DOHH2 (cell line): ENCODE data around the gene SFI1.
"Not testable (repeated sequence)": the region's sequence is repeated elsewhere in the genome, so short reads cannot be mapped to it uniquely, and the experiment has no call there.

Experiments used
- H3F3A ChIP-seq: fragments of 200-600 bp; sonication (generic), shearing (Covaris generic); 2 replicates; pipeline ENCODE4 v1.6.0; 2016; ENCODE audit warnings: antibody characterized with exemption, mild to moderate bottlenecking; ENCODE audit not compliant: control insufficient read depth, insufficient read depth
- H3K27ac ChIP-seq: fragments of 200-600 bp; sonication (generic); 2 replicates; pipeline ENCODE4 v1.5.1; 2014; ENCODE audit warnings: low read depth, mild to moderate bottlenecking, low read length, moderate library complexity
- H3K27me3 ChIP-seq: fragments of 200-600 bp; sonication (generic); 2 replicates; pipeline ENCODE4 v1.6.1; 2014; ENCODE audit warnings: mild to moderate bottlenecking, low read length, mixed read lengths; ENCODE audit not compliant: control insufficient read depth
- H3K36me3 ChIP-seq: fragments of 200-600 bp; sonication (generic); 2 replicates; pipeline ENCODE4 v1.6.1; 2014; ENCODE audit warnings: mild to moderate bottlenecking, low read length, moderate library complexity, mixed read lengths; ENCODE audit not compliant: control insufficient read depth
- H3K4me1 ChIP-seq: fragments of 200-600 bp; sonication (generic); 2 replicates; pipeline ENCODE4 v1.6.1; 2014; ENCODE audit warnings: mild to moderate bottlenecking, low read length, mixed read lengths; ENCODE audit not compliant: control insufficient read depth
- H3K4me2 ChIP-seq: fragments of 200-600 bp; sonication (generic); 2 replicates; pipeline ENCODE4 v1.6.0; 2014; ENCODE audit warnings: mild to moderate bottlenecking, low read length, moderate library complexity
- H3K4me3 ChIP-seq: fragments of 200-600 bp; sonication (generic); 2 replicates; pipeline ENCODE4 v1.5.1; 2014; ENCODE audit warnings: mild to moderate bottlenecking, low read length, mixed read lengths
- H3K79me2 ChIP-seq: fragments of 200-600 bp; sonication (generic); 2 replicates; pipeline ENCODE4 v1.6.1; 2014; ENCODE audit warnings: mild to moderate bottlenecking, low read length, mixed read lengths; ENCODE audit not compliant: control insufficient read depth
- H3K9me2 ChIP-seq: fragments of 200-600 bp; sonication (generic); replicated peaks from 2 replicates; pipeline ENCODE4 v1.6.1; 2014; ENCODE audit warnings: mild to moderate bottlenecking, low read length, mixed read lengths; ENCODE audit not compliant: control insufficient read depth
- H3K9me3 ChIP-seq: fragments of 200-600 bp; sonication (generic); 2 replicates; pipeline ENCODE4 v1.6.1; 2014; ENCODE audit warnings: antibody characterized with exemption, low read length, mixed read lengths; ENCODE audit not compliant: control insufficient read depth, insufficient read depth
- H4K20me1 ChIP-seq: fragments of 200-600 bp; sonication (generic); 2 replicates; pipeline ENCODE4 v1.6.0; 2014; ENCODE audit warnings: low read depth, mild to moderate bottlenecking, antibody characterized with exemption, low read length, moderate library complexity; ENCODE audit not compliant: control insufficient read depth, insufficient read depth
- CTCF ChIP-seq: fragments of 200-600 bp; sonication (generic); IDR thresholded peaks from one replicate; pipeline ENCODE4 v1.5.1; 2014; ENCODE audit warnings: antibody characterized with exemption, mild to moderate bottlenecking, low read depth, low read length; ENCODE audit not compliant: poor library complexity, severe bottlenecking
- EZH2phosphoT487 ChIP-seq: fragments of 200-600 bp; sonication (generic); IDR thresholded peaks from 2 replicates; pipeline ENCODE4 v1.6.1; 2017; ENCODE audit warnings: borderline replicate concordance, mild to moderate bottlenecking, antibody characterized with exemption, low read length, moderate library complexity, mixed read lengths

Gene SFI1

GRCh38 chr22:31492151-31492550, 4.2 kb upstream of the SFI1 start:
- Histone ChIP-seq H3K27me3 (no peaks in the 10 kb centered on the region), H3K4me1 (peaks cover 49% of the 10 kb centered on the region), H3K27ac (no peak overlapping the region), H3K9me3 (no peaks in the 10 kb centered on the region), H3K9me2 (no peaks in the 10 kb centered on the region), H3K4me3 (no peak overlapping the region), H3K4me2 (peak overlapping the region; percentile 99; the same call in 1 of the 2 replicates), H3K79me2 (peaks cover 45% of the 10 kb centered on the region), H4K20me1 (no peaks in the 10 kb centered on the region), H3K36me3 (peaks cover 46% of the 10 kb centered on the region), H3F3A (peaks cover 32% of the 10 kb centered on the region)
- TF ChIP-seq CTCF (no peak), EZH2phosphoT487 (no peak)

GRCh38 chr22:31493355-31493754, 3.0 kb upstream of the SFI1 start:
- H3K27me3 ChIP-seq, H3K9me3 ChIP-seq, H3K4me3 ChIP-seq, H4K20me1 ChIP-seq, H3K9me2 ChIP-seq: not testable (repeated sequence)
- H3K79me2 ChIP-seq = peaks cover 45% of the 10 kb centered on the region
- H3K27ac ChIP-seq = 0 out of 2 replicates have a peak overlapping the region, but pooled peaks have one; percentile 30
- H3F3A ChIP-seq = peaks cover 32% of the 10 kb centered on the region
- H3K36me3 ChIP-seq = peaks cover 40% of the 10 kb centered on the region
- peaks cover 53% of the 10 kb centered on the region for H3K4me1 ChIP-seq
- peak overlapping the region; percentile 61 for H3K4me2 ChIP-seq

- Histone ChIP-seq H3K79me2 (peaks cover 56% of the 10 kb centered on the region), H3K4me3 (peak overlapping the region; percentile 85), H3K27ac (peak overlapping the region; percentile 93), H3K9me3 (no peaks in the 10 kb centered on the region), H3K9me2 (no peaks in the 10 kb centered on the region), H3K4me1 (peaks cover 48% of the 10 kb centered on the region), H4K20me1 (no peaks in the 10 kb centered on the region), H3K27me3 (no peaks in the 10 kb centered on the region), H3K4me2 (peak overlapping the region; percentile 61), H3F3A (peaks cover 25% of the 10 kb centered on the region), H3K36me3 (peaks cover 37% of the 10 kb centered on the region)
- no peak for TF ChIP-seq CTCF
Measured at GRCh38 chr22:31495343-31495742, 993 bp upstream of the SFI1 start.

- H4K20me1 ChIP-seq = no peaks in the 10 kb centered on the region
- H3K4me3 ChIP-seq = peak overlapping the region; percentile 85
- peaks cover 35% of the 10 kb centered on the region for H3K4me1 ChIP-seq
- peaks cover 17% of the 10 kb centered on the region for H3F3A ChIP-seq
- peaks cover 57% of the 10 kb centered on the region for H3K79me2 ChIP-seq
- H3K27me3 ChIP-seq = no peaks in the 10 kb centered on the region
- peaks cover 31% of the 10 kb centered on the region for H3K36me3 ChIP-seq
- peak overlapping the region; percentile 93 for H3K27ac ChIP-seq
- no peak for TF ChIP-seq CTCF
- no peak for TF ChIP-seq EZH2phosphoT487
- H3K9me3 ChIP-seq = no peaks in the 10 kb centered on the region
- H3K9me2 ChIP-seq = no peaks in the 10 kb centered on the region
- peak overlapping the region; percentile 61 for H3K4me2 ChIP-seq
Measured at GRCh38 chr22:31496735-31497146, 405 bp downstream of the SFI1 start.
